Stimulated activated naive CD8-positive, alpha-beta T cell treated with anti-CD3 and anti-CD28 coated beads, Interleukin-15, amount 100 ng/mL, for 72 hours (primary cell): Measurements from ENCODE around the gene PCDHB10.
"Not testable (repeated sequence)": the region's sequence is repeated elsewhere in the genome, so short reads cannot be mapped to it uniquely, and the experiment has no call there.

ENCODE experiments used
- ATAC-seq: fragments of 150-1000 bp; cut with Tn5 transposase; 2 replicates; pipeline ENCODE4 v1.10.0; 2021; ENCODE audit warnings: mild to moderate bottlenecking, moderate library complexity
- DNase-seq, 2 donors: peaks; one replicate each; pipeline ENCODE4 v3.0.0; 2021 to 2022
- H3K27ac Mint-ChIP-seq, 2 donors: one replicate each; pipeline ENCODE4 v1.8.0; 2022; ENCODE audit warnings: mild to moderate bottlenecking in 2 of 2, mixed read lengths in 2 of 2, moderate library complexity in 2 of 2
- H3K27me3 Mint-ChIP-seq: one replicate; pipeline ENCODE4 v1.8.0; 2022; ENCODE audit warnings: mixed read lengths
- H3K4me1 Mint-ChIP-seq: one replicate; pipeline ENCODE4 v1.8.0; 2022; ENCODE audit warnings: mild to moderate bottlenecking, mixed read lengths
- H3K4me3 Mint-ChIP-seq, 2 donors: one replicate each; pipeline ENCODE4 v1.8.0; 2022; ENCODE audit warnings: mild to moderate bottlenecking in 2 of 2, mixed read lengths in 2 of 2, moderate library complexity in 1 of 2
- H3K9me3 Mint-ChIP-seq, 2 donors: one replicate each; pipeline ENCODE4 v1.8.0; 2022; ENCODE audit warnings: mixed read lengths in 2 of 2

Gene PCDHB10

GRCh38 chr5:141192110-141192725 lies at the start of gene PCDHB10:
PCDHB10 (plus strand) TSS chr5:141192353; CDS start chr5:141192553, 200 bp downstream.
- Mint-ChIP-seq H3K4me1 (no peaks in the 10 kb centered on the region), H3K9me3 (peaks cover 19 to 24% of the 10 kb centered on the region in 2 donors), H3K27ac (no peak within 1 kb of the TSS), H3K27me3 (peaks cover 56% of the 10 kb centered on the region), H3K4me3 (no peak within 1 kb of the TSS)
- peak in 1 of 2 donors; percentile 20 for DNase-seq
- no peak for ATAC-seq

DNA sequence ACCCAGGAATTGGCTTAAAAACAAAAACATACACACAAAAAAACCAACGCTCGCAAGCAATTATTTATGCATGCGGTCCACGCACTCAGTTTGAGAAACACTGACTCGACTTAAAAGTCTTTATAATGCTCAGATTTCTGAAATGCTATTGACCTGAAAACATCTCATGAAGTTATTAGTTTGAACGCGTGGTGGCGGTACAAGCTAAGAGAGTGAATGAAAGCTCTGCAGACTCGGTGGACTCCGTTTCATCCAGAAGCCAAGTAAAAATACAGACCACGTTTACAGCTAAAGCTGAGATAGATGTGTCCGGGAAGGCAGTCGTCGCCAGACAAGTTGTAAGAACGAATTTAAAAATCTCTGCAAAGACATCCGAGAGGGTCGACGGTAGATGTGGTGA lies 42.3 kb upstream of the PCDHB10 start, which contains the start of gene PCDHB6:
TSS of gene PCDHB6 (plus strand) at position 246 of the 400 bp plus-strand sequence. CDS start 201 bp downstream, outside the sequence.
- DNase-seq (no peak), ATAC-seq (no peak)
- Mint-ChIP-seq H3K27ac (no peak within 1 kb of the TSS), H3K4me1 (no peaks in the 10 kb centered on the region), H3K4me3 (no peak within 1 kb of the TSS), H3K27me3 (peaks cover 41% of the 10 kb centered on the region), H3K9me3 (peaks cover 0 to 17% of the 10 kb centered on the region in 2 donors)

DNA sequence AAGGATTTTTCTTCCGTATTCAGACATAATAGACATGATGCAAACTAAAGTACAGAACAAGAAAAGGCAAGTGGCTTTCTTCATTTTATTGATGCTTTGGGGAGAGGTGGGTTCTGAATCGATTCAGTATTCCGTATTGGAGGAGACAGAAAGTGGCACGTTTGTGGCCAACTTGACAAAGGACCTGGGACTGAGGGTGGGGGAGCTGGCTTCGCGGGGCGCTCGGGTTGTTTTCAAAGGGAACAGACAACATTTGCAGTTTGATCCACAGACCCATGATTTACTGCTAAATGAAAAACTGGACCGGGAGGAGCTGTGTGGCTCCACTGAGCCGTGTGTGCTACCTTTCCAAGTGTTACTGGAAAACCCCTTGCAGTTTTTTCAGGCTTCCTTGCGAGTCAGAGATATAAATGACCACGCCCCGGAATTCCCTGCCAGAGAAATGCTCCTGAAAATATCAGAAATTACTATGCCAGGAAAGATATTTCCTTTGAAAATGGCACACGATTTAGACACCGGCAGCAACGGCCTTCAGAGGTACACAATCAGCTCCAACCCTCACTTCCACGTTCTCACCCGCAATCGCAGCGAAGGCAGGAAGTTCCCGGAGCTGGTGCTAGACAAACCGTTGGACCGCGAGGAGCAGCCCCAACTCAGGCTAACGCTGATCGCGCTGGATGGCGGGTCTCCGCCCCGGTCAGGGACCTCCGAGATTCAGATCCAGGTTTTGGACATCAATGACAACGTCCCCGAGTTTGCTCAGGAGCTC lies 41.7 kb upstream of the PCDHB10 start:
- Mint-ChIP-seq H3K9me3 (peaks cover 0 to 17% of the 10 kb centered on the region in 2 donors), H3K4me3 (no peak overlapping the region), H3K27me3 (peaks cover 43% of the 10 kb centered on the region), H3K4me1 (no peaks in the 10 kb centered on the region), H3K27ac (no peak overlapping the region)
- no peak for DNase-seq
- no peak for ATAC-seq

GRCh38 chr5:141150993-141151325 lies 41.2 kb upstream of the PCDHB10 start:
- Mint-ChIP-seq H3K4me3 (no peak overlapping the region), H3K9me3 (peaks cover 0 to 21% of the 10 kb centered on the region in 2 donors), H3K4me1 (no peaks in the 10 kb centered on the region), H3K27me3 (peaks cover 46% of the 10 kb centered on the region), H3K27ac (no peak overlapping the region)
- DNase-seq (no peak), ATAC-seq (no peak)

GRCh38 chr5:141151632-141152031 lies 40.5 kb upstream of the PCDHB10 start:
- not testable (repeated sequence) for H3K27ac Mint-ChIP-seq

GRCh38 chr5:141152096-141152495 lies 40.1 kb upstream of the PCDHB10 start:
- Mint-ChIP-seq H3K27me3 (peaks cover 53% of the 10 kb centered on the region), H3K9me3 (peaks cover 0 to 32% of the 10 kb centered on the region in 2 donors)
- H3K4me3 Mint-ChIP-seq, ATAC-seq, H3K4me1 Mint-ChIP-seq, H3K27ac Mint-ChIP-seq, DNase-seq: not testable (repeated sequence)

More at GRCh38 chr5:141151632-141152031, 40.5 kb upstream of the PCDHB10 start:
- DNase-seq, H3K4me1 Mint-ChIP-seq, H3K4me3 Mint-ChIP-seq, ATAC-seq: not testable (repeated sequence)
- Mint-ChIP-seq H3K9me3 (peaks cover 0 to 28% of the 10 kb centered on the region in 2 donors), H3K27me3 (peaks cover 48% of the 10 kb centered on the region)

DNA sequence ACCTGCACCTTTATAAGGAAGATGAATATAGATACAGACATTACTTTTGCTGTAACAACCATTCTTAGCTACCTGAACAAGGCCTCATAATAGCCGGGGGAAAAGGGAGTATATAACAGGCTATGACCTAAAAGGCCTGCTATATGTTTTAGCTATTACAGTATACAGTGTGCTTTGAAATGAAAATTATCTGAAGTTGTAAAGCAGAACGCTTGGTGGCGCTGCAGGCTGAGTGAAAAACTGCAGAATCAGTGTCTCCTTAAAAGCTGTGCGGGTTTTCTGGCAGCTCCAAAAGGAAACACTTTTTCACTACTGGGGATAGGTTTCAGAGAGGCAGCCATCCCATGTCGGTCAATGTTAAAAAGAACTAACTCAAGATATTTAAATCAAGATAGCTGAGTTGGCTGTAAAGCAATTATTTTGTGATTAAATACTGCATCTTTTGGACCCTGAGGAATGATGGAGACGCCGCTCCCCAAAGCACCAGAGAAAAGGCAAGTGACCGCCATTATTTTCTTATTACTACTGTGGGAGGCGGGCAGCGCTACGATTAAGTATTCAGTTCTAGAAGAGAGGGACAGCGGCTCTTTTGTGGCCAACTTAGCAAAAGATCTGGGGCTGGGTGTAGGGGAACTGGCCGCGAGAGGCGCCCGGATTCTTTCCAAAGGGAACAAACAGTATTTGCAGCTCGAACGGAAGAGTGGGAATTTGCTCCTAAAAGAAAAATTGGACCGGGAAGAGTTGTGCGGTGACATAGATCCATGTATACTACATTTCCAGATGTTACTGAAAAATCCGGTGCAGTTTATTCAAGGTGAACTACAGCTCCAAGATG lies 36.4 kb upstream of the PCDHB10 start:
- DNase-seq (no peak), ATAC-seq (no peak)
- H3K27me3 Mint-ChIP-seq, result peaks cover 49% of the 10 kb centered on the region
- no peak overlapping the region for H3K4me3 Mint-ChIP-seq
- no peaks in the 10 kb centered on the region for H3K4me1 Mint-ChIP-seq
- peaks cover 3 to 35% of the 10 kb centered on the region in 2 donors for H3K9me3 Mint-ChIP-seq
- H3K27ac Mint-ChIP-seq, result no peak overlapping the region

DNA sequence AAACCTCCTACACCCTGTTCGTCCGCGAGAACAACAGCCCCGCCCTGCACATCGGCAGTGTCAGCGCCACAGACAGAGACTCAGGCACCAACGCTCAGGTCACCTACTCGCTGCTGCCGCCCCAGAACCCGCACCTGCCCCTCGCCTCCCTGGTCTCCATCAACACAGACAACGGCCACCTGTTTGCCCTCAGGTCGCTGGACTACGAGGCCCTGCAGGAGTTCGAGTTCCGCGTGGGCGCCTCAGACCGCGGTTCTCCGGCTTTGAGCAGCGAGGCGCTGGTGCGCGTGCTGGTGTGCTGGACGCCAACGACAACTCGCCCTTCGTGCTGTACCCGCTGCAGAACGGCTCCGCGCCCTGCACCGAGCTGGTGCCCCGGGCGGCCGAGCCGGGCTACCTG lies 34.8 kb upstream of the PCDHB10 start:
- not testable (repeated sequence) for DNase-seq, H3K4me3 Mint-ChIP-seq, ATAC-seq, H3K4me1 Mint-ChIP-seq, H3K27ac Mint-ChIP-seq
- Mint-ChIP-seq H3K27me3 (peaks cover 34% of the 10 kb centered on the region), H3K9me3 (peaks cover 3 to 26% of the 10 kb centered on the region in 2 donors)

GRCh38 chr5:141157901-141158300 lies 34.3 kb upstream of the PCDHB10 start:
- Mint-ChIP-seq H3K9me3 (peaks cover 3 to 26% of the 10 kb centered on the region in 2 donors), H3K27me3 (peaks cover 32% of the 10 kb centered on the region), H3K27ac (peak overlapping the region in 1 of 2 donors; percentile 74)
- not testable (repeated sequence) for DNase-seq, H3K4me3 Mint-ChIP-seq, ATAC-seq, H3K4me1 Mint-ChIP-seq

DNA sequence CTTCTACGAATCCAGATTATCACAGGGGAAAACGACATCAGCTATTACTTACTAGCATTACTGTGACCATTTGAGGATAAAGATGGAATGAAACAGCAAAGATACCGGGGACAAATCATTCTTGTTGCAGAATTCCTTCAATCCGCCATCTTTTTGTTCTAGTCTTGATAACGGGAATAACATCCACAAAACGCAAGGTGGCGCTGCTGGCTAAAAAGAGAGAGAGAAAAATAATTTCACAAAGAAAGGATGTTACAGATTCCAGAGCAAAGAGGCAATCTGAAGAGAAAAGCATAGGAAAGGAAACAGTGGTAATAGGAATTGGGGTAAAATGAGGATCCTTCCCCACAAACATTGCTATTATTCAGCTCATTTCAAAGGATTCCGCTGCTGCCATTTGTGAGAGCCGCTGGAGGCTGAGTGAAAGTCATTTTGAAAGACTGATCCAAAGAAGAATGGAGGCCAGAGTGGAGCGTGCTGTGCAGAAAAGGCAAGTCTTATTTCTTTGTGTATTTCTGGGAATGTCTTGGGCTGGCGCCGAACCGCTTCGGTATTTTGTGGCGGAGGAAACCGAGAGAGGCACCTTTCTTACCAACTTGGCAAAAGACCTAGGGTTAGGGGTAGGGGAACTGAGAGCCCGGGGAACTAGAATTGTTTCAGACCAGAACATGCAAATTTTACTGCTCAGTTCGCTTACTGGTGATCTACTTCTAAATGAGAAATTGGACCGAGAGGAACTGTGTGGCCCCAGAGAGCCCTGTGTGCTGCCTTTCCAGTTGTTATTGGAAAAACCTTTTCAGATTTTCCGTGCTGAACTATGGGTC lies 19.6 kb upstream of the PCDHB10 start, which contains the start of gene PCDHB7:
TSS of gene PCDHB7 (plus strand) at position 264 of the 824 bp plus-strand sequence. CDS start at position 456, 192 bp downstream.
- Mint-ChIP-seq H3K9me3 (peaks cover 9 to 14% of the 10 kb centered on the region in 2 donors), H3K27ac (peak within 1 kb of the TSS in 1 of 2 donors; percentile 55), H3K27me3 (peaks cover 36% of the 10 kb centered on the region), H3K4me3 (no peak within 1 kb of the TSS), H3K4me1 (no peaks in the 10 kb centered on the region)
- no peak for DNase-seq
- ATAC-seq, result no peak

DNA sequence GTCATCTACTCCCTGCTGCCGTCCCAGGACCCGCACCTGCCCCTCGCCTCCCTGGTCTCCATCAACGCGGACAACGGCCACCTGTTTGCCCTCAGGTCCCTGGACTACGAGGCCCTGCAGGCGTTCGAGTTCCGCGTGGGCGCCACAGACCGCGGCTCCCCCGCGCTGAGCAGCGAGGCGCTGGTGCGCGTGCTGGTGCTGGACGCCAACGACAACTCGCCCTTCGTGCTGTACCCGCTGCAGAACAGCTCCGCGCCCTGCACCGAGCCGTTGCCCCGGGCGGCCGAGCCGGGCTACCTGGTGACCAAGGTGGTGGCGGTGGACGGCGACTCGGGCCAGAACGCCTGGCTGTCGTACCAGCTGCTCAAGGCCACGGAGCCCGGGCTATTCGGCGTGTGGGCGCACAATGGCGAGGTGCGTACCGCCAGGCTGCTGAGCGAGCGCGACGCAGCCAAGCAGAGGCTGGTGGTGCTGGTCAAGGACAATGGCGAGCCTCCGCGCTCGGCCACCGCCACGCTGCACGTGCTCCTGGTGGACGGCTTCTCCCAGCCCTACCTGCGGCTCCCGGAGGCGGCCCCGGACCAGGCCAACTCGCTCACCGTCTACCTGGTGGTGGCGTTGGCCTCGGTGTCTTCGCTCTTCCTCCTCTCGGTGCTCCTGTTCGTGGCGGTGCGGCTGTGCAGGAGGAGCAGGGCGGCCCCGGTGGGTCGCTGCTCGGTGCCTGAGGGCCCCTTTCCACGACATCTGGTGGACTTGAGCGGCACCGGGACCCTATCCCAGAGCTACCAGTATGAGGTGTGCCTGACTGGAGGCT lies 17.7 kb upstream of the PCDHB10 start:
- not testable (repeated sequence) for H3K4me3 Mint-ChIP-seq, DNase-seq, ATAC-seq, H3K27ac Mint-ChIP-seq, H3K4me1 Mint-ChIP-seq
- Mint-ChIP-seq H3K9me3 (peaks cover 4 to 14% of the 10 kb centered on the region in 2 donors), H3K27me3 (peaks cover 22% of the 10 kb centered on the region)

DNA sequence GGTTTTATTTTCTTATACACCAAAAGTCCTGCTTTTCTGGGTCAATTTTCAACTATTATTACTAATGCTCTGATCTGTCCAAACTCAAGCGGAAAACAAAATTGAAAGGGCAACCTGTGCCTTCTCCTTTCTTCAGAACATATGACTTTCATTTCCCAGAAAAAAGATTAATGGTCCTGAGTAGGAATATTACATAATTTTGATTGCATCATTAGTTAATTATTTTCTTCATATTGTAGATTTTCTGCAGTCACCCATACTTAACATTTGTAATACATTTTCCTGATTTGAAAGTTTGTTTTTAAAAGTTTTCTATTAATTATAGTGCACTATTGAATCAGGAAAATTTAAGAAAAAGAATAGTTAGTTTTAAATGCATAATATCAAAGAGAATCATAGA lies 16.2 kb upstream of the PCDHB10 start:
- no peak for DNase-seq
- no peaks in the 10 kb centered on the region for H3K4me1 Mint-ChIP-seq
- peaks cover 4 to 14% of the 10 kb centered on the region in 2 donors for H3K9me3 Mint-ChIP-seq
- no peak overlapping the region for H3K4me3 Mint-ChIP-seq
- H3K27ac Mint-ChIP-seq, result no peak overlapping the region
- ATAC-seq, result no peak
- peaks cover 9% of the 10 kb centered on the region for H3K27me3 Mint-ChIP-seq

DNA sequence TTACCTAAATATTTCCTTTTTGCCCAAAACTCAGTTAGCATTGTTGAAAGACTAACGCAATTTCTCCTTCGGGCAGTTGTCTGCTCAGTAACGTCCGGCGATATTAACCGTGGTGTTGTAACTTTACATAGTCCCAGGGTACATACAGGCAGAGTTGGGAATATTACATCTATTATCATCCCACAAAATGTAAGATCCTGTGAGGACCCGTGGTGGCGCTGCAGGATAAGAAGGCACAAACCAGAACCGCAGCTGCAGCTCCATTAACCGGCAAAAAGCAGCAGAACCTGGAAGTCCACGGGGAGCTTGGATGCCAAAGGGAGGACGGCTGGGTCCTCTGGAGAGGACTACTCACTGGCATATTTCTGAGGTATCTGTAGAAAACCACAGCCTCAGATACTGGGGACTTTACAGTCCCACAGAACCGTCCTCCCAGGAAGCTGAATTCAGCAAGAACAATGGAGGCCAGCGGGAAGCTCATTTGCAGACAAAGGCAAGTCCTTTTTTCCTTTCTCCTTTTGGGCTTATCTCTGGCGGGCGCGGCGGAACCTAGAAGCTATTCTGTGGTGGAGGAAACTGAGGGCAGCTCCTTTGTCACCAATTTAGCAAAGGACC lies 14.5 kb upstream of the PCDHB10 start, which contains the start of gene PCDHB8:
TSS of gene PCDHB8 (plus strand) at position 214 of the 615 bp plus-strand sequence. CDS start at position 459, 245 bp downstream.
- peaks cover 4 to 20% of the 10 kb centered on the region in 2 donors for H3K9me3 Mint-ChIP-seq
- H3K4me1 Mint-ChIP-seq, ATAC-seq, DNase-seq, H3K27ac Mint-ChIP-seq, H3K4me3 Mint-ChIP-seq: not testable (repeated sequence)
- peaks cover 12% of the 10 kb centered on the region for H3K27me3 Mint-ChIP-seq
